Uterus (tissue), 2 donors: ENCODE results near the gene MAP3K1.

Source experiments
- POLR2A ChIP-seq, 2 donors: fragments of 450-650 bp; IDR thresholded peaks; one replicate each; pipeline ENCODE4 v1.6.1; 2016; ENCODE audit warnings: antibody characterized with exemption in 2 of 2, mild to moderate bottlenecking in 1 of 2, moderate library complexity in 1 of 2
- TF ChIP-seq, protein P1 (sequence below), 4 experiments: fragments of 200-600 bp in 2 of 4; fragments of 450-650 bp in 2 of 4; sonication (generic) in 2 of 4; IDR thresholded peaks; one replicate each; pipeline ENCODE4 v1.5.1; 2016 to 2019; ENCODE audit warnings: antibody characterized with exemption in 4 of 4, mild to moderate bottlenecking in 2 of 4, moderate library complexity in 1 of 4

GRCh38 chr5:56829137-56829908 lies 14.0 kb downstream of the MAP3K1 start:
- TF ChIP-seq, protein P1, sequence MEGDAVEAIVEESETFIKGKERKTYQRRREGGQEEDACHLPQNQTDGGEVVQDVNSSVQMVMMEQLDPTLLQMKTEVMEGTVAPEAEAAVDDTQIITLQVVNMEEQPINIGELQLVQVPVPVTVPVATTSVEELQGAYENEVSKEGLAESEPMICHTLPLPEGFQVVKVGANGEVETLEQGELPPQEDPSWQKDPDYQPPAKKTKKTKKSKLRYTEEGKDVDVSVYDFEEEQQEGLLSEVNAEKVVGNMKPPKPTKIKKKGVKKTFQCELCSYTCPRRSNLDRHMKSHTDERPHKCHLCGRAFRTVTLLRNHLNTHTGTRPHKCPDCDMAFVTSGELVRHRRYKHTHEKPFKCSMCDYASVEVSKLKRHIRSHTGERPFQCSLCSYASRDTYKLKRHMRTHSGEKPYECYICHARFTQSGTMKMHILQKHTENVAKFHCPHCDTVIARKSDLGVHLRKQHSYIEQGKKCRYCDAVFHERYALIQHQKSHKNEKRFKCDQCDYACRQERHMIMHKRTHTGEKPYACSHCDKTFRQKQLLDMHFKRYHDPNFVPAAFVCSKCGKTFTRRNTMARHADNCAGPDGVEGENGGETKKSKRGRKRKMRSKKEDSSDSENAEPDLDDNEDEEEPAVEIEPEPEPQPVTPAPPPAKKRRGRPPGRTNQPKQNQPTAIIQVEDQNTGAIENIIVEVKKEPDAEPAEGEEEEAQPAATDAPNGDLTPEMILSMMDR (IDR thresholded peaks at IDR 0.05) = no peak
- TF ChIP-seq POLR2A (IDR thresholded peaks at IDR 0.05) = no peak
